Mesendoderm (in vitro differentiated cells): Measurements from ENCODE around the gene ACSM6. TPM values are rescaled to one million over a fixed set of nuclear protein-coding genes. Genes with fewer than 3 reads are reported as not detected.

ENCODE experiments used
- DNase-seq: peaks from one replicate; pipeline ENCODE4 v3.0.0; 2013
- H2AK5ac ChIP-seq: 2 replicates; pipeline ENCODE4 v1.6.1; 2013; ENCODE audit warnings: low read length, inconsistent platforms
- H2BK120ac ChIP-seq: 2 replicates; pipeline ENCODE4 v1.6.1; 2013; ENCODE audit warnings: low read depth, mild to moderate bottlenecking, low read length, moderate library complexity, mixed read lengths
- H2BK15ac ChIP-seq: replicated peaks from 2 replicates; pipeline ENCODE4 v1.6.1; 2013; ENCODE audit warnings: low read depth, mild to moderate bottlenecking, moderate library complexity
- H2BK5ac ChIP-seq: 2 replicates; pipeline ENCODE4 v1.6.1; 2013; ENCODE audit warnings: low read length, inconsistent platforms
- H3K18ac ChIP-seq: 2 replicates; pipeline ENCODE4 v1.6.1; 2013; ENCODE audit warnings: mild to moderate bottlenecking, low read length, mixed read lengths
- H3K23ac ChIP-seq: one replicate; pipeline ENCODE4 v1.6.1; 2013; ENCODE audit warnings: low read length
- H3K27ac ChIP-seq: 2 replicates; pipeline ENCODE4 v1.5.1; 2013; ENCODE audit warnings: low read depth, mild to moderate bottlenecking, inconsistent platforms, low read length, moderate library complexity
- H3K27me3 ChIP-seq: 2 replicates; pipeline ENCODE4 v1.6.1; 2013; ENCODE audit warnings: low read length, control low read depth, mild to moderate bottlenecking, inconsistent platforms; ENCODE audit not compliant: insufficient read depth, poor library complexity
- H3K36me3 ChIP-seq: 2 replicates; pipeline ENCODE4 v1.6.1; 2013; ENCODE audit warnings: low read length, inconsistent platforms; ENCODE audit not compliant: control insufficient read depth, insufficient read depth
- H3K4ac ChIP-seq: one replicate; pipeline ENCODE4 v1.6.1; 2013; ENCODE audit warnings: low read depth, mild to moderate bottlenecking, low read length, moderate library complexity
- H3K4me1 ChIP-seq: 2 replicates; pipeline ENCODE4 v1.6.1; 2013; ENCODE audit warnings: low read depth, low read length, inconsistent platforms; ENCODE audit not compliant: control insufficient read depth
- H3K4me2 ChIP-seq: 2 replicates; pipeline ENCODE4 v1.6.1; 2013; ENCODE audit warnings: low read length
- H3K4me3 ChIP-seq: 2 replicates; pipeline ENCODE4 v1.5.1; 2013; ENCODE audit warnings: mild to moderate bottlenecking, low read length
- H3K56ac ChIP-seq: one replicate; pipeline ENCODE4 v1.6.1; 2013; ENCODE audit warnings: low read length
- H3K79me1 ChIP-seq: 2 replicates; pipeline ENCODE4 v1.6.1; 2013; ENCODE audit warnings: low read length, inconsistent platforms
- H3K79me2 ChIP-seq: 2 replicates; pipeline ENCODE4 v1.6.1; 2013; ENCODE audit warnings: mild to moderate bottlenecking, low read length; ENCODE audit not compliant: control insufficient read depth, insufficient read depth
- H3K9ac ChIP-seq: 2 replicates; pipeline ENCODE4 v1.6.1; 2013; ENCODE audit warnings: low read length, inconsistent platforms
- H4K5ac ChIP-seq: one replicate; pipeline ENCODE4 v1.6.1; 2013; ENCODE audit warnings: low read length
- H4K8ac ChIP-seq: one replicate; pipeline ENCODE4 v1.6.1; 2013; ENCODE audit warnings: low read depth, mild to moderate bottlenecking, control low read depth, low read length, moderate library complexity
- WGBS: extraction: QIAGEN DNeasy Blood & Tissue Kit; methylation state at CpG from one replicate; pipeline ENCODE4 v1.1.7; 2013; ENCODE audit warnings: low lambda C conversion rate, missing lambda C conversion rate; ENCODE audit not compliant: insufficient coverage; ENCODE audit errors: extremely low coverage; 5-methylcytosine and 5-hydroxymethylcytosine counted together
- small RNA-seq: library from polyadenylated mRNA; stranded (forward); fragments of <200 nt; extraction: miRNeasy Mini kit (QIAGEN cat#:217004); gene quantifications from one replicate; pipeline ENCODE3, GENCODE V24; 2013; ENCODE audit not compliant: insufficient read depth

ACSM6 gene

GRCh38 chr10:95275726-95276366 is 81.8 kb downstream of the ACSM6 start:
- H3K23ac ChIP-seq = no peak overlapping the region
- H2BK5ac ChIP-seq = peak overlapping the region; percentile 25
- no peak overlapping the region for H3K9ac ChIP-seq
- peaks cover 67% of the 10 kb centered on the region for H3K79me2 ChIP-seq
- H3K4me3 ChIP-seq = no peak overlapping the region
- H3K4me1 ChIP-seq = peaks cover 31% of the 10 kb centered on the region
- H3K56ac ChIP-seq = no peak overlapping the region
- H3K18ac ChIP-seq = no peak overlapping the region
- no peak overlapping the region for H3K4me2 ChIP-seq
- DNase-seq = no peak
- no peak overlapping the region for H2BK120ac ChIP-seq
- no peak overlapping the region for H4K8ac ChIP-seq
- H3K27ac ChIP-seq = peak overlapping the region; percentile 33
- no peaks in the 10 kb centered on the region for H3K36me3 ChIP-seq
- no peak overlapping the region for H2BK15ac ChIP-seq
- peaks cover 30% of the 10 kb centered on the region for H3K79me1 ChIP-seq
- H3K4ac ChIP-seq = peak overlapping the region; percentile 59
- peak overlapping the region; percentile 27 for H2AK5ac ChIP-seq
- no peaks in the 10 kb centered on the region for H3K27me3 ChIP-seq
- WGBS = no CpG with 5 or more reads among the region's 1 CpG
- no peak overlapping the region for H4K5ac ChIP-seq

- Histone ChIP-seq H2BK120ac (no peak overlapping the region), H3K79me2 (peaks cover 70% of the 10 kb centered on the region), H3K36me3 (no peaks in the 10 kb centered on the region), H3K56ac (peak overlapping the region; percentile 20), H3K9ac (no peak overlapping the region), H4K5ac (no peak overlapping the region), H2BK5ac (peak overlapping the region; percentile 25), H3K18ac (peak overlapping the region; percentile 34), H3K79me1 (peaks cover 32% of the 10 kb centered on the region), H3K4ac (peak overlapping the region; percentile 59), H3K4me1 (peaks cover 32% of the 10 kb centered on the region), H3K27ac (peak overlapping the region; percentile 64), H3K4me3 (no peak overlapping the region), H3K27me3 (no peaks in the 10 kb centered on the region), H2BK15ac (no peak overlapping the region), H3K23ac (no peak overlapping the region), H3K4me2 (no peak overlapping the region), H4K8ac (no peak overlapping the region), H2AK5ac (peak overlapping the region; percentile 27)
- DNase-seq = no peak
- WGBS = no CpG with 5 or more reads among the region's 8 CpGs
Observed at GRCh38 chr10:95276367-95277200, 82.5 kb downstream of the ACSM6 start.

GRCh38 chr10:95277201-95277570 is 83.1 kb downstream of the ACSM6 start:
- H3K4me1 ChIP-seq = peaks cover 32% of the 10 kb centered on the region
- H2BK5ac ChIP-seq = no peak overlapping the region
- H4K5ac ChIP-seq = no peak overlapping the region
- H3K4me2 ChIP-seq = no peak overlapping the region
- H3K9ac ChIP-seq = no peak overlapping the region
- H2BK120ac ChIP-seq = no peak overlapping the region
- no peaks in the 10 kb centered on the region for H3K36me3 ChIP-seq
- H2BK15ac ChIP-seq = no peak overlapping the region
- peak overlapping the region; percentile 64 for H3K27ac ChIP-seq
- no peak overlapping the region for H2AK5ac ChIP-seq
- no peak overlapping the region for H3K4ac ChIP-seq
- no peaks in the 10 kb centered on the region for H3K27me3 ChIP-seq
- H4K8ac ChIP-seq = no peak overlapping the region
- H3K56ac ChIP-seq = no peak overlapping the region
- H3K23ac ChIP-seq = no peak overlapping the region
- H3K4me3 ChIP-seq = no peak overlapping the region
- peak overlapping the region; percentile 34 for H3K18ac ChIP-seq
- no peak for DNase-seq
- WGBS = no CpG with 5 or more reads among the region's 1 CpG
- peaks cover 33% of the 10 kb centered on the region for H3K79me1 ChIP-seq
- H3K79me2 ChIP-seq = peaks cover 75% of the 10 kb centered on the region

- Histone ChIP-seq H3K4me1 (peaks cover 32% of the 10 kb centered on the region), H4K5ac (no peak overlapping the region), H3K27me3 (no peaks in the 10 kb centered on the region), H3K56ac (no peak overlapping the region), H3K79me1 (peaks cover 33% of the 10 kb centered on the region), H3K4me2 (no peak overlapping the region), H2BK120ac (no peak overlapping the region), H3K27ac (no peak overlapping the region), H3K4me3 (no peak overlapping the region), H3K9ac (no peak overlapping the region), H3K4ac (no peak overlapping the region), H3K79me2 (peaks cover 77% of the 10 kb centered on the region), H3K36me3 (no peaks in the 10 kb centered on the region), H2BK5ac (no peak overlapping the region), H3K18ac (no peak overlapping the region), H2BK15ac (no peak overlapping the region), H3K23ac (no peak overlapping the region), H4K8ac (no peak overlapping the region), H2AK5ac (no peak overlapping the region)
- DNase-seq = no peak
- no CpG with 5 or more reads among the region's 3 CpGs for WGBS
Observed at GRCh38 chr10:95277614-95278013, 83.6 kb downstream of the ACSM6 start.

Small RNA genes lying within 50 kb of the gene (small RNA-seq; reads per million reads assigned to genes)
- not detected for gene AL157834.3
